Measurements from ENCODE around the gene SREBF1.

DNA sequence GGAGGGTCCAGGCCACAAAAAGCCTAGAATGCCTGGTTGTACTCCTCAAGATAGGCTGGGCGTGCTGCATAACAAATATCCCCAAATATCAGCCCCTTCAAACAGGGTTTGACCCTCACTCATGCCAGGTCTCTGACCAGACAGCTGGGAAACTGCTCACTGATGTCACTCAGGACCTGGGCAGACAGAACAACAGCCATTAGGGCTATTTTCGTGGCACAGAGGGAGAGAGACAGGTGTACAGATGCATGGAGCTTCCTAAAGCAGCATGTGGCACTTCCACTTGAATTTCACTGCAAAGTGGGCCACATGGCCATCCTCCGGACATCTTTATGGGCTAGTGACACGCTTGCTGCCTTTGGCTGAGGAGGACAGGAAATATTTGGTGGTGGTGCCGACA lies 73.1 kb downstream of the SREBF1 start:
- TF ChIP-seq, protein P1, sequence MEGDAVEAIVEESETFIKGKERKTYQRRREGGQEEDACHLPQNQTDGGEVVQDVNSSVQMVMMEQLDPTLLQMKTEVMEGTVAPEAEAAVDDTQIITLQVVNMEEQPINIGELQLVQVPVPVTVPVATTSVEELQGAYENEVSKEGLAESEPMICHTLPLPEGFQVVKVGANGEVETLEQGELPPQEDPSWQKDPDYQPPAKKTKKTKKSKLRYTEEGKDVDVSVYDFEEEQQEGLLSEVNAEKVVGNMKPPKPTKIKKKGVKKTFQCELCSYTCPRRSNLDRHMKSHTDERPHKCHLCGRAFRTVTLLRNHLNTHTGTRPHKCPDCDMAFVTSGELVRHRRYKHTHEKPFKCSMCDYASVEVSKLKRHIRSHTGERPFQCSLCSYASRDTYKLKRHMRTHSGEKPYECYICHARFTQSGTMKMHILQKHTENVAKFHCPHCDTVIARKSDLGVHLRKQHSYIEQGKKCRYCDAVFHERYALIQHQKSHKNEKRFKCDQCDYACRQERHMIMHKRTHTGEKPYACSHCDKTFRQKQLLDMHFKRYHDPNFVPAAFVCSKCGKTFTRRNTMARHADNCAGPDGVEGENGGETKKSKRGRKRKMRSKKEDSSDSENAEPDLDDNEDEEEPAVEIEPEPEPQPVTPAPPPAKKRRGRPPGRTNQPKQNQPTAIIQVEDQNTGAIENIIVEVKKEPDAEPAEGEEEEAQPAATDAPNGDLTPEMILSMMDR (conservative IDR thresholded peaks at IDR 0.05), result no peak
- no peak for TF ChIP-seq EZH2 (IDR thresholded peaks at IDR 0.05; ENCODE audit: low read depth)
